HEK293T (cell line): Measurements from ENCODE around the gene OR2V2.

Experiments used
- CTCF ChIA-PET: fragments of 350-600 bp; formaldehyde crosslinking; extraction: SDS; loops from one replicate; lab custom pipeline; 2021; ENCODE audit warnings: antibody characterized with exemption, inconsistent platforms; lab: Yijun Ruan, JAX
- POLR2A ChIA-PET: fragments of 350-600 bp; formaldehyde crosslinking; extraction: SDS; loops from one replicate; lab custom pipeline; 2020; ENCODE audit warnings: antibody characterized with exemption, inconsistent platforms; lab: Yijun Ruan, JAX
- DNase-seq: peaks from one replicate; pipeline ENCODE4 v3.0.0; 2012; ENCODE audit warnings: mixed read lengths; ENCODE audit errors: extremely low spot score
- ARNT ChIP-seq: fragments of 450-650 bp; IDR thresholded peaks from 2 replicates; pipeline ENCODE4 v1.6.1; 2017; ENCODE audit warnings: mild to moderate bottlenecking
- BHLHE40 ChIP-seq: fragments of 450-650 bp; IDR thresholded peaks from 2 replicates; pipeline ENCODE4 v1.6.1; 2016; ENCODE audit warnings: mild to moderate bottlenecking, moderate library complexity, borderline replicate concordance
- CTBP1 ChIP-seq: fragments of 450-650 bp; IDR thresholded peaks from 2 replicates; pipeline ENCODE4 v1.6.1; 2016; ENCODE audit warnings: borderline replicate concordance
- ELF4 ChIP-seq: fragments of 450-650 bp; IDR thresholded peaks from 2 replicates; pipeline ENCODE4 v1.6.1; 2017; ENCODE audit warnings: antibody characterized with exemption
- FOXA1 ChIP-seq: fragments of 450-650 bp; IDR thresholded peaks from 2 replicates; pipeline ENCODE4 v1.6.1; 2016; ENCODE audit warnings: mild to moderate bottlenecking
- FOXK2 ChIP-seq: fragments of 450-650 bp; IDR thresholded peaks from 2 replicates; pipeline ENCODE4 v1.6.1; 2016; ENCODE audit warnings: mild to moderate bottlenecking
- FOXM1 ChIP-seq: fragments of 450-650 bp; IDR thresholded peaks from 2 replicates; pipeline ENCODE4 v1.6.1; 2017; ENCODE audit warnings: mild to moderate bottlenecking, borderline replicate concordance
- HDGF ChIP-seq: fragments of 450-650 bp; IDR thresholded peaks from 2 replicates; pipeline ENCODE4 v1.6.1; 2017; ENCODE audit warnings: antibody characterized with exemption, borderline replicate concordance
- L3MBTL2 ChIP-seq: fragments of 450-650 bp; conservative IDR thresholded peaks from 2 replicates; pipeline ENCODE4 v1.6.1; 2016; ENCODE audit warnings: mild to moderate bottlenecking
- LEF1 ChIP-seq: fragments of 450-650 bp; IDR thresholded peaks from 2 replicates; pipeline ENCODE4 v1.6.1; 2017; ENCODE audit warnings: mild to moderate bottlenecking, borderline replicate concordance
- NFRKB ChIP-seq: fragments of 450-650 bp; IDR thresholded peaks from 2 replicates; pipeline ENCODE4 v1.6.1; 2016; ENCODE audit warnings: mild to moderate bottlenecking, moderate library complexity
- PKNOX1 ChIP-seq: fragments of 450-650 bp; IDR thresholded peaks from 2 replicates; pipeline ENCODE4 v1.6.1; 2016
- SP1 ChIP-seq: fragments of 450-650 bp; IDR thresholded peaks from 2 replicates; pipeline ENCODE4 v1.6.1; 2017
- SUZ12 ChIP-seq: fragments of 450-650 bp; IDR thresholded peaks from 2 replicates; pipeline ENCODE4 v1.6.1; 2016; ENCODE audit warnings: mild to moderate bottlenecking
- TARDBP ChIP-seq: fragments of 450-650 bp; IDR thresholded peaks from 2 replicates; pipeline ENCODE4 v1.6.1; 2016
- ZNF384 ChIP-seq: fragments of 450-650 bp; IDR thresholded peaks from 2 replicates; pipeline ENCODE4 v1.6.1; 2016

OR2V2 gene

DNA sequence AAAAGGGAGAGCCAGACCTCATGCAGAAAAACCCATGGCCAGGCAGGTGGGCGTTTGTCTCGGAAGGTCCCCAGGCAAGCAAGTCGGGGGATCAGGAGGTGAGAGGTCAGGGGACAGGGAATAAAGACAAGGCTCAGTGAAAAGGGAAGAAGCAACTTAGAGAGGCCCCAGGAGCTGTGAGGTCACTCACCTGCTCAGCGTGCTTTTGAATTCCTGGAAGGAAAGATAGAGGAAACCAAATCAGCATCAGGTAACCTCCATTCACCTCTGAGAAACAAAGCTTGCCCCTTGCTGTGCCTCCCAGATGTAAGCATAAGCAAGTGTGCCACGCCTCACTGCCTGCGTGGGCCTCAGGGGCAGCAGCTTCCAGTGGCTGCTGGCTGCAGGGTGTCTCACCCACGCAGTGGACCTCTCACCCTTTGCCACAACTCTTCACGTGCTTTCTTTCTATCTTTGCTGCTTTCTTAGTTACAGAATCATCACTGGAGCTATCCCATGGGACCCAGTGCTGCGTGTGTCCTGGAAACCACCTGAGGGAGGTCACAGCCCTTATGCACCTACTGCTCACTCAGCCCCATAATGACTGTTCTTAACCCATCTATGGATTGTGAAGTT is 51.6 kb downstream of the OR2V2 start:
- DNase-seq = no peak
- ChIA-PET POLR2A (interaction anchor here (0.6 to 2.2 kb wide), 2 partner anchors 45 to 112 kb away, joined by 3 to 6 read pairs; partner anchors contain the start of gene RACK1), CTCF (interaction anchor here (1.1 kb wide), 1 partner anchor 8 kb away, joined by 5 read pairs; no protein-coding TSS in a partner anchor)
- no peak for TF ChIP-seq L3MBTL2
- TF ChIP-seq SUZ12 = no peak
- TF ChIP-seq HDGF = no peak
- TF ChIP-seq LEF1 = no peak
- no peak for TF ChIP-seq CTBP1
- TF ChIP-seq FOXA1 = no peak
- TF ChIP-seq NFRKB = no peak
- TF ChIP-seq SP1 = no peak
- no peak for TF ChIP-seq BHLHE40

DNA sequence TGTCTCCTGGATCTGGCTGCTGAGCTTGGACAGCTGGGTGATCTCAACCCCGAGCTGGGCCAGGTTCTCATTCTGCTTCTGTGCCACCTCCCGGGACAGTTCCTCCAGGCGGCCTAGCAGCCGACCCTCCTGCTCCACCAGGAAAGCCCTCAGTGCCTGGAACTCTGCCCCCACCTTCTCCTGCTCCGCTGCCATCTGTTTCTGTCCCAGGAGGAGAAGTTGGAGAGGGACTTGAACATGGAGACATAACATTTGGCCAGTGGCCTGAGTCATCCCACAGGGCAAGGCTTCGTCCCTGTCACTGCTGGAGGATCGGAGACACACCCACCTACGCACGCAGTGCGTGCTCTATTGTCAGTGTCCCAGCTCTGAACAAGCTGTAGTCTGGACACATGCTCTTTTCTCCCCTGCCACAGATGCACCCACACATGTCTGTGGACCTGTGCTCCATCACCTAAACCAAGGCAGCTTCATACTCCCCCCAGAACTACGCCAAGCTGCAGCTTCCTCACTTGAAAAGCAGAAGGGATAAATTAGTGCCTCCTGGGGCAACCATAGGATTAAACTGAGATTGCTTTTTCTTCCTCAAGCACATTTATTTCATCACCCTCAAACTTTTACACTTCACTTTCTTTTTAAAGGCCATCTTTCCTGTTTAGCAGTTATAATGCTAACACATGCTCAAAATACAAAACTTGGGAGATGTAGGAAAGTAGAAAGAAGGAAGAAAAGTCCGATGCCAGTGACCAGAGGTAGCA is 52.7 kb downstream of the OR2V2 start:
- TF ChIP-seq HDGF (no peak), ELF4 (no peak), BHLHE40 (no peak), CTBP1 (no peak), ARNT (no peak), NFRKB (no peak), FOXM1 (no peak), PKNOX1 (no peak), ZNF384 (no peak), FOXK2 (no peak), TARDBP (no peak), LEF1 (no peak), L3MBTL2 (no peak), FOXA1 (no peak)
- DNase-seq = no peak
- CTCF ChIA-PET = interaction anchor here (0.9 kb wide), 1 partner anchor 10 kb away, joined by 3 read pairs; no protein-coding TSS in a partner anchor
- POLR2A ChIA-PET = no interaction called here

- CTCF ChIA-PET = no interaction called here
- POLR2A ChIA-PET = no interaction called here
- TF ChIP-seq SUZ12 = no peak
- TF ChIP-seq TARDBP = no peak
- no peak for TF ChIP-seq CTBP1
- TF ChIP-seq PKNOX1 = no peak
- no peak for TF ChIP-seq ARNT
- TF ChIP-seq FOXK2 = no peak
- no peak for TF ChIP-seq LEF1
- no peak for TF ChIP-seq FOXM1
- no peak for TF ChIP-seq L3MBTL2
- no peak for TF ChIP-seq SP1
- TF ChIP-seq BHLHE40 = no peak
- TF ChIP-seq HDGF = no peak
- no peak for TF ChIP-seq ELF4
- TF ChIP-seq FOXA1 = no peak
- no peak for TF ChIP-seq NFRKB
- DNase-seq = no peak
These were observed 53.4 kb downstream of the OR2V2 start for GRCh38 chr5:181200816-181201215.

GRCh38 chr5:181203093-181203711 is 55.8 kb downstream of the OR2V2 start:
- DNase-seq = no peak
- TF ChIP-seq CTBP1 (no peak), FOXA1 (no peak), SUZ12 (no peak), TARDBP (no peak), FOXK2 (no peak), ARNT (no peak), BHLHE40 (no peak)
- ChIA-PET POLR2A (interaction anchor here (1.0 to 7.6 kb wide), 3 partner anchors 13 to 35 kb away, joined by 3 to 164 read pairs (median 3); partner anchors contain the start of gene TRIM41), CTCF (interaction anchor here (0.7 to 2.0 kb wide), 4 partner anchors 13 to 35 kb away, joined by 3 to 7 read pairs (median 4); no protein-coding TSS in a partner anchor)

- ChIA-PET CTCF (interaction anchor here (0.8 to 2.0 kb wide), 3 partner anchors 13 to 36 kb away, joined by 3 to 7 read pairs (median 5); no protein-coding TSS in a partner anchor), POLR2A (interaction anchor here (1.0 to 7.6 kb wide), 4 partner anchors 13 to 35 kb away, joined by 3 to 164 read pairs (median 6); partner anchors contain the start of gene TRIM41)
- no peak for TF ChIP-seq BHLHE40
- no peak for TF ChIP-seq FOXK2
- no peak for TF ChIP-seq SP1
- no peak for TF ChIP-seq CTBP1
- no peak for TF ChIP-seq L3MBTL2
- no peak for TF ChIP-seq FOXA1
- TF ChIP-seq HDGF = no peak
- TF ChIP-seq NFRKB = no peak
- TF ChIP-seq LEF1 = no peak
- no peak for TF ChIP-seq ARNT
- no peak for TF ChIP-seq SUZ12
- DNase-seq = no peak
These were observed 56.4 kb downstream of the OR2V2 start for GRCh38 chr5:181203777-181204112.
